ENCODE data around the gene RFTN1. TPM values are rescaled to one million over a fixed set of nuclear protein-coding genes. Genes with fewer than 3 reads are reported as not detected.

Gene RFTN1, protein sequence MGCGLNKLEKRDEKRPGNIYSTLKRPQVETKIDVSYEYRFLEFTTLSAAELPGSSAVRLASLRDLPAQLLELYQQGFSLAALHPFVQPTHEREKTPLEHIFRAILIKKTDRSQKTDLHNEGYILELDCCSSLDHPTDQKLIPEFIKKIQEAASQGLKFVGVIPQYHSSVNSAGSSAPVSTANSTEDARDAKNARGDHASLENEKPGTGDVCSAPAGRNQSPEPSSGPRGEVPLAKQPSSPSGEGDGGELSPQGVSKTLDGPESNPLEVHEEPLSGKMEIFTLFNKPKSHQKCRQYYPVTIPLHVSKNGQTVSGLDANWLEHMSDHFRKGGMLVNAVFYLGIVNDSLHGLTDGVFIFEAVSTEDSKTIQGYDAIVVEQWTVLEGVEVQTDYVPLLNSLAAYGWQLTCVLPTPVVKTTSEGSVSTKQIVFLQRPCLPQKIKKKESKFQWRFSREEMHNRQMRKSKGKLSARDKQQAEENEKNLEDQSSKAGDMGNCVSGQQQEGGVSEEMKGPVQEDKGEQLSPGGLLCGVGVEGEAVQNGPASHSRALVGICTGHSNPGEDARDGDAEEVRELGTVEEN
- total RNA-seq (ENCODE audit: low replicate concordance), result 0.37 and 0.92 TPM in 2 replicates

- Mint-ChIP-seq H3K27ac (no peak within 1 kb of the TSS), H3K4me3 (peak within 1 kb of the TSS; percentile 86), H3K9me3 (no peaks in the 10 kb centered on the region), H3K4me1 (peaks cover 43% of the 10 kb centered on the region), H3K27me3 (ENCODE audit: insufficient read depth, low read depth) (peaks cover 30% of the 10 kb centered on the region), H3K36me3 (no peaks in the 10 kb centered on the region)
- no peak within 1 kb of the TSS for H3K27ac ChIP-seq
- no peak within 1 kb of the TSS for H3K9ac ChIP-seq
- H3F3A ChIP-seq (ENCODE audit: low read depth), result peaks cover 9% of the 10 kb centered on the region
- peak within 1 kb of the TSS; percentile 99 for H2AFZ ChIP-seq (replicated peaks)
- H3K36me3 ChIP-seq, result no peaks in the 10 kb centered on the region
- no peaks in the 10 kb centered on the region for H3K9me3 ChIP-seq (ENCODE audit: low read depth)
- DNase-seq (ENCODE audit: low spot score), result peak; percentile 60
- peaks cover 61% of the 10 kb centered on the region for H3K27me3 ChIP-seq
- H3K4me1 ChIP-seq, result peaks cover 21% of the 10 kb centered on the region
- H3K79me2 ChIP-seq (ENCODE audit: low read depth), result no peaks in the 10 kb centered on the region
- TF ChIP-seq EZH2 (IDR thresholded peaks at IDR 0.05), result peak; percentile 91
- TF ChIP-seq, protein P1, sequence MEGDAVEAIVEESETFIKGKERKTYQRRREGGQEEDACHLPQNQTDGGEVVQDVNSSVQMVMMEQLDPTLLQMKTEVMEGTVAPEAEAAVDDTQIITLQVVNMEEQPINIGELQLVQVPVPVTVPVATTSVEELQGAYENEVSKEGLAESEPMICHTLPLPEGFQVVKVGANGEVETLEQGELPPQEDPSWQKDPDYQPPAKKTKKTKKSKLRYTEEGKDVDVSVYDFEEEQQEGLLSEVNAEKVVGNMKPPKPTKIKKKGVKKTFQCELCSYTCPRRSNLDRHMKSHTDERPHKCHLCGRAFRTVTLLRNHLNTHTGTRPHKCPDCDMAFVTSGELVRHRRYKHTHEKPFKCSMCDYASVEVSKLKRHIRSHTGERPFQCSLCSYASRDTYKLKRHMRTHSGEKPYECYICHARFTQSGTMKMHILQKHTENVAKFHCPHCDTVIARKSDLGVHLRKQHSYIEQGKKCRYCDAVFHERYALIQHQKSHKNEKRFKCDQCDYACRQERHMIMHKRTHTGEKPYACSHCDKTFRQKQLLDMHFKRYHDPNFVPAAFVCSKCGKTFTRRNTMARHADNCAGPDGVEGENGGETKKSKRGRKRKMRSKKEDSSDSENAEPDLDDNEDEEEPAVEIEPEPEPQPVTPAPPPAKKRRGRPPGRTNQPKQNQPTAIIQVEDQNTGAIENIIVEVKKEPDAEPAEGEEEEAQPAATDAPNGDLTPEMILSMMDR (IDR thresholded peaks at IDR 0.05), result no peak
- TF ChIP-seq EZH2phosphoT487 (IDR thresholded peaks at IDR 0.05), result peak; percentile 56
- no peaks in the 10 kb centered on the region for H4K20me1 ChIP-seq (ENCODE audit: low read depth)
- H3K4me2 ChIP-seq, result peak within 1 kb of the TSS; percentile 99
- peak within 1 kb of the TSS; percentile 78 for H3K4me3 ChIP-seq
These were observed at the start of gene RFTN1 for GRCh38 chr3:16513141-16514020. RFTN1 (minus strand) TSS chr3:16513699; CDS start chr3:16493869, 19,830 bp downstream.

GRCh38 chr3:16559653-16560365 is 46.3 kb upstream of the RFTN1 start:
- TF ChIP-seq EZH2 (IDR thresholded peaks at IDR 0.05) (no peak), EZH2phosphoT487 (IDR thresholded peaks at IDR 0.05) (no peak)
- TF ChIP-seq, protein P1 (IDR thresholded peaks at IDR 0.05), result no peak
- Mint-ChIP-seq H3K36me3 (no peaks in the 10 kb centered on the region), H3K4me1 (no peaks in the 10 kb centered on the region), H3K27me3 (ENCODE audit: insufficient read depth, low read depth) (peaks cover 2% of the 10 kb centered on the region), H3K4me3 (no peak overlapping the region), H3K9me3 (peaks cover 10% of the 10 kb centered on the region), H3K27ac (no peak overlapping the region)
- H3F3A ChIP-seq (ENCODE audit: low read depth), result no peaks in the 10 kb centered on the region
- no peaks in the 10 kb centered on the region for H3K9me3 ChIP-seq (ENCODE audit: low read depth)
- peak overlapping the region; percentile 42 for H2AFZ ChIP-seq (replicated peaks)
- no peaks in the 10 kb centered on the region for H4K20me1 ChIP-seq (ENCODE audit: low read depth)
- no peak overlapping the region for H3K27ac ChIP-seq
- no peaks in the 10 kb centered on the region for H3K4me1 ChIP-seq
- H3K27me3 ChIP-seq, result no peaks in the 10 kb centered on the region
- H3K36me3 ChIP-seq, result no peaks in the 10 kb centered on the region
- no peaks in the 10 kb centered on the region for H3K79me2 ChIP-seq (ENCODE audit: low read depth)
- no peak for DNase-seq (ENCODE audit: low spot score)
- H3K9ac ChIP-seq, result no peak overlapping the region
- no peak overlapping the region for H3K4me3 ChIP-seq
- no peak overlapping the region for H3K4me2 ChIP-seq

GRCh38 chr3:16554126-16554525 is 40.6 kb upstream of the RFTN1 start:
- no peaks in the 10 kb centered on the region for H3K4me1 ChIP-seq
- H4K20me1 ChIP-seq (ENCODE audit: low read depth), result no peaks in the 10 kb centered on the region
- no peaks in the 10 kb centered on the region for H3K27me3 ChIP-seq
- DNase-seq (ENCODE audit: low spot score), result no peak
- H3K4me2 ChIP-seq, result no peak overlapping the region
- TF ChIP-seq EZH2 (IDR thresholded peaks at IDR 0.05) (no peak), EZH2phosphoT487 (IDR thresholded peaks at IDR 0.05) (no peak)
- TF ChIP-seq, protein P1 (IDR thresholded peaks at IDR 0.05), result no peak
- H3F3A ChIP-seq (ENCODE audit: low read depth), result no peaks in the 10 kb centered on the region
- Mint-ChIP-seq H3K9me3 (no peaks in the 10 kb centered on the region), H3K4me1 (peaks cover 10% of the 10 kb centered on the region), H3K27me3 (ENCODE audit: insufficient read depth, low read depth) (peaks cover 6% of the 10 kb centered on the region), H3K27ac (no peak overlapping the region), H3K4me3 (no peak overlapping the region), H3K36me3 (no peaks in the 10 kb centered on the region)
- no peaks in the 10 kb centered on the region for H3K36me3 ChIP-seq
- H3K27ac ChIP-seq, result no peak overlapping the region
- H3K4me3 ChIP-seq, result no peak overlapping the region
- no peak overlapping the region for H2AFZ ChIP-seq (replicated peaks)
- no peak overlapping the region for H3K9ac ChIP-seq
- no peaks in the 10 kb centered on the region for H3K79me2 ChIP-seq (ENCODE audit: low read depth)
- no peaks in the 10 kb centered on the region for H3K9me3 ChIP-seq (ENCODE audit: low read depth)
